Stomach (tissue), 4 donors: ENCODE measurements around the gene WHRN.

Experiments
- CTCF ChIP-seq, 7 experiments: fragments of 450-650 bp in 4 of 7; fragments of 200-600 bp in 3 of 7; sonication (generic) in 3 of 7; IDR thresholded peaks; one replicate each; pipeline ENCODE4 v1.5.1; 2016 to 2019; ENCODE audit warnings: antibody characterized with exemption in 7 of 7, control low read depth in 2 of 7, mild to moderate bottlenecking in 1 of 7
- POLR2A ChIP-seq, 4 donors: fragments of 450-650 bp; IDR thresholded peaks; one replicate each; pipeline ENCODE4 v1.6.1; 2016; ENCODE audit warnings: antibody characterized with exemption in 4 of 4, control low read depth in 2 of 4, mild to moderate bottlenecking in 1 of 4, moderate library complexity in 1 of 4
- POLR2AphosphoS5 ChIP-seq, 3 donors: sonication (generic); formaldehyde crosslinking; IDR thresholded peaks; one replicate each; pipeline ENCODE4 v1.6.1; 2016; ENCODE audit warnings: antibody characterized with exemption in 3 of 3

GRCh38 chr9:114400772-114401171 lies 104.5 kb downstream of the WHRN start:
- TF ChIP-seq POLR2A (IDR thresholded peaks at IDR 0.05), result no peak
- TF ChIP-seq CTCF (IDR thresholded peaks at IDR 0.05), result no peak
- TF ChIP-seq POLR2AphosphoS5 (IDR thresholded peaks at IDR 0.05), result no peak
